Osteocyte (in vitro differentiated cells): ENCODE data around the gene RGS7. TPM values are rescaled to one million over a fixed set of nuclear protein-coding genes. Genes with fewer than 3 reads are reported as not detected.

Experiments
- DNase-seq: peaks from one replicate; pipeline ENCODE4 v3.0.0; 2021; ENCODE audit warnings: mixed read lengths; ENCODE audit not compliant: unreplicated experiment; ENCODE audit errors: extremely low spot score
- H3K27ac Mint-ChIP-seq: one replicate; pipeline ENCODE4 v1.8.0; 2021; ENCODE audit warnings: mild to moderate bottlenecking, mixed read lengths; ENCODE audit not compliant: unreplicated experiment
- H3K27me3 Mint-ChIP-seq: one replicate; pipeline ENCODE4 v1.8.0; 2021; ENCODE audit warnings: mixed read lengths; ENCODE audit not compliant: unreplicated experiment
- H3K36me3 Mint-ChIP-seq: one replicate; pipeline ENCODE4 v1.8.0; 2021; ENCODE audit warnings: mixed read lengths; ENCODE audit not compliant: unreplicated experiment
- H3K4me1 Mint-ChIP-seq: one replicate; pipeline ENCODE4 v1.8.0; 2021; ENCODE audit warnings: mixed read lengths; ENCODE audit not compliant: unreplicated experiment
- H3K4me3 Mint-ChIP-seq: one replicate; pipeline ENCODE4 v1.8.0; 2021; ENCODE audit warnings: mild to moderate bottlenecking, moderate library complexity, mixed read lengths; ENCODE audit not compliant: unreplicated experiment
- H3K9me3 Mint-ChIP-seq: one replicate; pipeline ENCODE4 v1.8.0; 2021; ENCODE audit warnings: mixed read lengths; ENCODE audit not compliant: unreplicated experiment
- CTCF ChIP-seq: fragments of 200-600 bp; sonication (generic); IDR thresholded peaks from 2 replicates; pipeline ENCODE4 v1.5.0; 2021; ENCODE audit warnings: antibody characterized with exemption, mild to moderate bottlenecking, moderate library complexity
- total RNA-seq: library from RNA; stranded (reverse); gene quantifications from 2 replicates; pipeline ENCODE4 v1.2.1, GENCODE V29; 2021

The RGS7 gene
- total RNA-seq, 1 donor from 2014 or later = 10.9 TPM

GRCh38 chr1:240803151-240803550, 553.9 kb downstream of the RGS7 start:
- no peaks in the 10 kb centered on the region for H3K9me3 Mint-ChIP-seq
- no peak for TF ChIP-seq CTCF
- no peak overlapping the region for H3K4me3 Mint-ChIP-seq
- H3K36me3 Mint-ChIP-seq = peaks cover 7% of the 10 kb centered on the region
- peaks cover 73% of the 10 kb centered on the region for H3K4me1 Mint-ChIP-seq
- H3K27me3 Mint-ChIP-seq = no peaks in the 10 kb centered on the region
- DNase-seq = no peak
- peak overlapping the region; percentile 89 for H3K27ac Mint-ChIP-seq

GRCh38 chr1:240802271-240802670, 554.7 kb downstream of the RGS7 start:
- DNase-seq = no peak
- no peak for TF ChIP-seq CTCF
- Mint-ChIP-seq H3K4me3 (no peak overlapping the region), H3K27ac (peak overlapping the region; percentile 11), H3K4me1 (peaks cover 82% of the 10 kb centered on the region), H3K9me3 (no peaks in the 10 kb centered on the region), H3K36me3 (peaks cover 7% of the 10 kb centered on the region), H3K27me3 (no peaks in the 10 kb centered on the region)

- Mint-ChIP-seq H3K36me3 (peaks cover 7% of the 10 kb centered on the region), H3K4me3 (peak overlapping the region; percentile 14), H3K9me3 (no peaks in the 10 kb centered on the region), H3K27me3 (no peaks in the 10 kb centered on the region), H3K4me1 (peaks cover 84% of the 10 kb centered on the region), H3K27ac (peak overlapping the region; percentile 88)
- TF ChIP-seq CTCF = no peak
- DNase-seq = no peak
These were observed 555.6 kb downstream of the RGS7 start for GRCh38 chr1:240801442-240801841.

GRCh38 chr1:240800291-240800690, 556.7 kb downstream of the RGS7 start:
- Mint-ChIP-seq H3K36me3 (peaks cover 7% of the 10 kb centered on the region), H3K4me3 (no peak overlapping the region), H3K4me1 (peaks cover 75% of the 10 kb centered on the region), H3K9me3 (no peaks in the 10 kb centered on the region), H3K27ac (peak overlapping the region; percentile 54), H3K27me3 (no peaks in the 10 kb centered on the region)
- no peak for DNase-seq
- TF ChIP-seq CTCF = no peak

GRCh38 chr1:240797050-240797449, 560.0 kb downstream of the RGS7 start:
- H3K27ac Mint-ChIP-seq = no peak overlapping the region
- no peak for DNase-seq
- peaks cover 71% of the 10 kb centered on the region for H3K4me1 Mint-ChIP-seq
- peaks cover 3% of the 10 kb centered on the region for H3K36me3 Mint-ChIP-seq
- H3K4me3 Mint-ChIP-seq = no peak overlapping the region
- no peaks in the 10 kb centered on the region for H3K27me3 Mint-ChIP-seq
- H3K9me3 Mint-ChIP-seq = no peaks in the 10 kb centered on the region
- no peak for TF ChIP-seq CTCF
